GM21737 (cell line): Measurements from ENCODE around the gene SF3A1.

Source experiments
- ATAC-seq: cut with Tn5 transposase; IDR thresholded peaks from one replicate; pipeline ENCODE4 v1.9.1; 2021; ENCODE audit warnings: mild to moderate bottlenecking, moderate library complexity; ENCODE audit not compliant: unreplicated experiment

SF3A1 gene

GRCh38 chr22:30325065-30325720 lies 31.5 kb downstream of the SF3A1 start:
- ATAC-seq: no peak

GRCh38 chr22:30324014-30324730 lies 32.5 kb downstream of the SF3A1 start:
- ATAC-seq: no peak

- no peak for ATAC-seq
Measured at GRCh38 chr22:30323246-30323645, 33.4 kb downstream of the SF3A1 start.

- no peak for ATAC-seq
Measured at GRCh38 chr22:30321461-30321860, 35.2 kb downstream of the SF3A1 start.

GRCh38 chr22:30320021-30320556 lies 36.6 kb downstream of the SF3A1 start:
- ATAC-seq: no peak

- no peak for ATAC-seq
Measured at GRCh38 chr22:30318799-30319419, 37.8 kb downstream of the SF3A1 start.

- ATAC-seq: no peak
Measured at GRCh38 chr22:30317778-30318177, 38.9 kb downstream of the SF3A1 start.

GRCh38 chr22:30315962-30316576 lies 40.6 kb downstream of the SF3A1 start:
- no peak for ATAC-seq

- no peak for ATAC-seq
Measured at GRCh38 chr22:30314915-30315314, 41.8 kb downstream of the SF3A1 start.

GRCh38 chr22:30313527-30314363 lies 42.9 kb downstream of the SF3A1 start:
- no peak for ATAC-seq

- no peak for ATAC-seq
Measured at GRCh38 chr22:30312053-30312452, 44.6 kb downstream of the SF3A1 start.

GRCh38 chr22:30310881-30311771 lies 45.6 kb downstream of the SF3A1 start:
- no peak for ATAC-seq

GRCh38 chr22:30309951-30310741 lies 46.5 kb downstream of the SF3A1 start:
- ATAC-seq: no peak

GRCh38 chr22:30308518-30309230 lies 48.0 kb downstream of the SF3A1 start:
- ATAC-seq: no peak

GRCh38 chr22:30308093-30308492 lies 48.6 kb downstream of the SF3A1 start:
- no peak for ATAC-seq

GRCh38 chr22:30307041-30307574 lies 49.6 kb downstream of the SF3A1 start:
- ATAC-seq: no peak

GRCh38 chr22:30306627-30307011 lies 50.1 kb downstream of the SF3A1 start:
- ATAC-seq: no peak
